Neural progenitor cell (in vitro differentiated cells): Measurements from ENCODE around the gene ITCH. TPM values are rescaled to one million over a fixed set of nuclear protein-coding genes. Genes with fewer than 3 reads are reported as not detected.

Experiments
- DNase-seq: peaks from one replicate; pipeline ENCODE4 v3.0.0-alpha.2; 2016; ENCODE audit warnings: low spot score
- H2AFZ ChIP-seq: fragments of 200-600 bp; sonication (generic); replicated peaks from 2 replicates; pipeline ENCODE4 v1.6.1; 2016; ENCODE audit warnings: antibody characterized with exemption
- H3F3A ChIP-seq: fragments of 200-600 bp; sonication (generic); 2 replicates; pipeline ENCODE4 v1.6.1; 2016; ENCODE audit warnings: antibody characterized with exemption, low read depth
- H3K27ac ChIP-seq: fragments of 200-600 bp; sonication (generic); 2 replicates; pipeline ENCODE4 v1.5.1; 2016; ENCODE audit warnings: mild to moderate bottlenecking
- H3K27me3 ChIP-seq: fragments of 200-600 bp; sonication (generic); 2 replicates; pipeline ENCODE4 v1.6.1; 2016; ENCODE audit warnings: mild to moderate bottlenecking, moderate library complexity
- H3K36me3 ChIP-seq: fragments of 200-600 bp; sonication (generic); 2 replicates; pipeline ENCODE4 v1.5.1; 2016
- H3K4me1 ChIP-seq: fragments of 200-600 bp; sonication (generic); 2 replicates; pipeline ENCODE4 v1.6.1; 2016; ENCODE audit warnings: mixed run types
- H3K4me2 ChIP-seq: fragments of 200-600 bp; sonication (generic); 2 replicates; pipeline ENCODE4 v1.6.1; 2016
- H3K4me3 ChIP-seq: fragments of 200-600 bp; sonication (generic); 2 replicates; pipeline ENCODE4 v1.5.1; 2016
- H3K79me2 ChIP-seq: fragments of 200-600 bp; sonication (generic); 2 replicates; pipeline ENCODE4 v1.6.1; 2016; ENCODE audit warnings: low read depth
- H3K9ac ChIP-seq: fragments of 200-600 bp; sonication (generic); 2 replicates; pipeline ENCODE4 v1.6.1; 2016
- H3K9me3 ChIP-seq: fragments of 200-600 bp; sonication (generic); 2 replicates; pipeline ENCODE4 v1.5.1; 2016; ENCODE audit warnings: low read depth
- H4K20me1 ChIP-seq: fragments of 200-600 bp; sonication (generic); 2 replicates; pipeline ENCODE4 v1.6.1; 2016; ENCODE audit warnings: low read depth
- H3K27ac Mint-ChIP-seq: 3 replicates; pipeline ENCODE4 v1.8.0; 2021; ENCODE audit warnings: mixed read lengths
- H3K27me3 Mint-ChIP-seq: 2 replicates; pipeline ENCODE4 v1.8.0; 2022; ENCODE audit warnings: low read depth, mild to moderate bottlenecking, inconsistent platforms, moderate library complexity, mixed read lengths; ENCODE audit not compliant: insufficient read depth
- H3K36me3 Mint-ChIP-seq: 3 replicates; pipeline ENCODE4 v1.8.0; 2021; ENCODE audit warnings: mixed read lengths
- H3K4me1 Mint-ChIP-seq: 3 replicates; pipeline ENCODE4 v1.8.0; 2021; ENCODE audit warnings: mixed read lengths
- H3K4me3 Mint-ChIP-seq: 3 replicates; pipeline ENCODE4 v1.8.0; 2021; ENCODE audit warnings: mild to moderate bottlenecking, moderate library complexity, mixed read lengths
- H3K9me3 Mint-ChIP-seq: 3 replicates; pipeline ENCODE4 v1.8.0; 2020; ENCODE audit warnings: mixed read lengths
- EZH2 ChIP-seq: fragments of 200-600 bp; sonication (generic); IDR thresholded peaks from 2 replicates; pipeline ENCODE4 v1.6.1; 2017; ENCODE audit warnings: antibody characterized with exemption, mild to moderate bottlenecking, moderate library complexity
- EZH2phosphoT487 ChIP-seq: fragments of 200-600 bp; sonication (generic); IDR thresholded peaks from 2 replicates; pipeline ENCODE4 v1.6.1; 2017; ENCODE audit warnings: antibody characterized with exemption
- total RNA-seq: library from RNA; depleted of rRNA; stranded (reverse); fragments of >200 nt; gene quantifications from 2 replicates; pipeline ENCODE4 v1.2.3, GENCODE V29; 2015; ENCODE audit warnings: low replicate concordance
- TF ChIP-seq, protein P1 (sequence below): fragments of 200-600 bp; sonication (generic); IDR thresholded peaks from 2 replicates; pipeline ENCODE4 v1.5.1; 2017; ENCODE audit warnings: antibody characterized with exemption, mild to moderate bottlenecking

Gene ITCH
- total RNA-seq, 1 donor from 2014 or later = 55.2 TPM

- no peaks in the 10 kb centered on the region for H3K9me3 ChIP-seq
- H3K4me3 ChIP-seq = no peak overlapping the region
- no peaks in the 10 kb centered on the region for H3K9me3 Mint-ChIP-seq
- no peak overlapping the region for H3K4me3 Mint-ChIP-seq
- TF ChIP-seq EZH2phosphoT487 (no peak), EZH2 (no peak)
- TF ChIP-seq, protein P1, sequence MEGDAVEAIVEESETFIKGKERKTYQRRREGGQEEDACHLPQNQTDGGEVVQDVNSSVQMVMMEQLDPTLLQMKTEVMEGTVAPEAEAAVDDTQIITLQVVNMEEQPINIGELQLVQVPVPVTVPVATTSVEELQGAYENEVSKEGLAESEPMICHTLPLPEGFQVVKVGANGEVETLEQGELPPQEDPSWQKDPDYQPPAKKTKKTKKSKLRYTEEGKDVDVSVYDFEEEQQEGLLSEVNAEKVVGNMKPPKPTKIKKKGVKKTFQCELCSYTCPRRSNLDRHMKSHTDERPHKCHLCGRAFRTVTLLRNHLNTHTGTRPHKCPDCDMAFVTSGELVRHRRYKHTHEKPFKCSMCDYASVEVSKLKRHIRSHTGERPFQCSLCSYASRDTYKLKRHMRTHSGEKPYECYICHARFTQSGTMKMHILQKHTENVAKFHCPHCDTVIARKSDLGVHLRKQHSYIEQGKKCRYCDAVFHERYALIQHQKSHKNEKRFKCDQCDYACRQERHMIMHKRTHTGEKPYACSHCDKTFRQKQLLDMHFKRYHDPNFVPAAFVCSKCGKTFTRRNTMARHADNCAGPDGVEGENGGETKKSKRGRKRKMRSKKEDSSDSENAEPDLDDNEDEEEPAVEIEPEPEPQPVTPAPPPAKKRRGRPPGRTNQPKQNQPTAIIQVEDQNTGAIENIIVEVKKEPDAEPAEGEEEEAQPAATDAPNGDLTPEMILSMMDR = no peak
- H3K9ac ChIP-seq = no peak overlapping the region
- H3K27ac Mint-ChIP-seq = no peak overlapping the region
- H3K27ac ChIP-seq = no peak overlapping the region
- H3K27me3 ChIP-seq = no peaks in the 10 kb centered on the region
- H3F3A ChIP-seq = peaks cover 3% of the 10 kb centered on the region
- peaks cover 33% of the 10 kb centered on the region for H3K36me3 Mint-ChIP-seq
- H3K4me2 ChIP-seq = no peak overlapping the region
- peaks cover 47% of the 10 kb centered on the region for H4K20me1 ChIP-seq
- H3K36me3 ChIP-seq = no peaks in the 10 kb centered on the region
- H3K79me2 ChIP-seq = peaks cover 4% of the 10 kb centered on the region
- no peak for DNase-seq
- H2AFZ ChIP-seq = no peak overlapping the region
- peaks cover 12% of the 10 kb centered on the region for H3K4me1 Mint-ChIP-seq
- no peaks in the 10 kb centered on the region for H3K4me1 ChIP-seq
- H3K27me3 Mint-ChIP-seq = peaks cover 4% of the 10 kb centered on the region
Measured at GRCh38 chr20:34535857-34536256, 172.8 kb downstream of the ITCH start.

DNA sequence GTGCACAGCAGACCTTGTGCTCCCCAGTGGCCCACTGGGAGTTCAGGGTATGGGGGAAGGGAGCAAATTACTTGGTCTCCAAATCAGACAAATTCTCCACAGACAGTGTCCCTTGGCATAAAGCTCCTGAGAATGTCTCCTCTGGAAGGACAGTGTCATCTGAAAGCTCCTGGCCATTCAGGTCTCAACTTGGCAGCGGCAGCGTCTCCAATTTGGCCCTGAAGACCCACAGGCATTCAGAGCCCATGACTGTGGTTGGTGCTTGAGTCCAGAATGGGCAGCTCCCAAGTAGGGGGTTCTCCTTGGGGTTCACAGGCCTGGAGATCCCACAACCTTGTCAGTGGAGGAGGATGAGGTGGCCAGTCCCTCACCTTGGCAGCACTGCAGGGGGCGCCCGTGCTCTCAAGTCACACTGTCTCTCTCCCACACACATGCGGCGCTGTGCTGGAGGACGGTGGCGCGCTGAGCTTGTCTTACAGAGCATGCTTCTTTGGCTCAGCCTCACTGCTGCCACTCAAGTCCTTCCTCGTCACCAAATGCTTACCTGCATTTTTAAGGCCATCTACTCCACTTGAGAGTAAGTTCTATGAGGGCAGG is 173.8 kb downstream of the ITCH start:
- H3K9me3 ChIP-seq = no peaks in the 10 kb centered on the region
- H3K27me3 Mint-ChIP-seq = peaks cover 4% of the 10 kb centered on the region
- TF ChIP-seq EZH2phosphoT487 (no peak), EZH2 (no peak)
- TF ChIP-seq, protein P1 = peak; percentile 41
- no peak overlapping the region for H3K4me2 ChIP-seq
- no peak overlapping the region for H3K27ac ChIP-seq
- H3K27ac Mint-ChIP-seq = no peak overlapping the region
- H2AFZ ChIP-seq = no peak overlapping the region
- H3K4me3 ChIP-seq = no peak overlapping the region
- peaks cover 6% of the 10 kb centered on the region for H3K4me1 Mint-ChIP-seq
- peaks cover 3% of the 10 kb centered on the region for H3F3A ChIP-seq
- H3K79me2 ChIP-seq = no peaks in the 10 kb centered on the region
- H3K4me1 ChIP-seq = no peaks in the 10 kb centered on the region
- no peaks in the 10 kb centered on the region for H3K36me3 ChIP-seq
- H3K9me3 Mint-ChIP-seq = no peaks in the 10 kb centered on the region
- H3K4me3 Mint-ChIP-seq = no peak overlapping the region
- H3K36me3 Mint-ChIP-seq = peaks cover 37% of the 10 kb centered on the region
- peaks cover 40% of the 10 kb centered on the region for H4K20me1 ChIP-seq
- no peaks in the 10 kb centered on the region for H3K27me3 ChIP-seq
- DNase-seq = peak; percentile 65
- no peak overlapping the region for H3K9ac ChIP-seq

DNA sequence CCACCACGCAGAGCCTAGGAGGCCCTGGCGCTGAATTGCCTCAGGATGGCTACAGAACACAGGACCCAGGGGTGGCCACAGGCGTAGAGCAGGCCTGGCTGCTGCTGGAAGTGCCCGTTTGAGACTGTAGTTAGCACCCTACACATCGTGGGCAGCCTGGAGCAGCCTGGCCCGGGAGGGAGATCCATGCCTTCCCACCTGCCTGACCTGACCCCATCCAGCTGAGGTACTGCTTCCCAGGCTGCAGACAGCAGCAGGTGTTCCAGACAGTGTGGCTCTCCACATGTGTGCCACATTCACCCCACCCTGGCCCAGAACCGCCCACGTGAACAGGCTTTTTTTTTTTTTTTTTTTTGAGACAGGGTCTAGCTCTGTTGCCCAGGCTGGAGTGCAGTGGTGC is 174.6 kb downstream of the ITCH start:
- H4K20me1 ChIP-seq = peaks cover 38% of the 10 kb centered on the region
- H3K36me3 Mint-ChIP-seq = peaks cover 37% of the 10 kb centered on the region
- no peak overlapping the region for H2AFZ ChIP-seq

More for the DNA sequence above, 174.6 kb downstream of the ITCH start:
- H3K4me3 Mint-ChIP-seq = no peak overlapping the region
- H3K4me3 ChIP-seq = no peak overlapping the region
- H3K27me3 ChIP-seq = no peaks in the 10 kb centered on the region
- no peaks in the 10 kb centered on the region for H3K9me3 ChIP-seq
- H3K27ac Mint-ChIP-seq = no peak overlapping the region
- H3K27ac ChIP-seq = no peak overlapping the region
- peaks cover 3% of the 10 kb centered on the region for H3F3A ChIP-seq
- no peaks in the 10 kb centered on the region for H3K36me3 ChIP-seq
- H3K9ac ChIP-seq = no peak overlapping the region
- no peaks in the 10 kb centered on the region for H3K9me3 Mint-ChIP-seq
- H3K79me2 ChIP-seq = no peaks in the 10 kb centered on the region
- TF ChIP-seq EZH2phosphoT487 = no peak
- TF ChIP-seq, protein P1 = no peak
- TF ChIP-seq EZH2 = no peak
- H3K27me3 Mint-ChIP-seq = peaks cover 4% of the 10 kb centered on the region
- no peak for DNase-seq
- H3K4me1 Mint-ChIP-seq = peaks cover 6% of the 10 kb centered on the region
- H3K4me1 ChIP-seq = no peaks in the 10 kb centered on the region
- no peak overlapping the region for H3K4me2 ChIP-seq
